ENCODE measurements around the gene BASP1.
"Not testable (repeated sequence)": the region's sequence is repeated elsewhere in the genome, so short reads cannot be mapped to it uniquely, and the experiment has no call there.

The BASP1 gene

DNA sequence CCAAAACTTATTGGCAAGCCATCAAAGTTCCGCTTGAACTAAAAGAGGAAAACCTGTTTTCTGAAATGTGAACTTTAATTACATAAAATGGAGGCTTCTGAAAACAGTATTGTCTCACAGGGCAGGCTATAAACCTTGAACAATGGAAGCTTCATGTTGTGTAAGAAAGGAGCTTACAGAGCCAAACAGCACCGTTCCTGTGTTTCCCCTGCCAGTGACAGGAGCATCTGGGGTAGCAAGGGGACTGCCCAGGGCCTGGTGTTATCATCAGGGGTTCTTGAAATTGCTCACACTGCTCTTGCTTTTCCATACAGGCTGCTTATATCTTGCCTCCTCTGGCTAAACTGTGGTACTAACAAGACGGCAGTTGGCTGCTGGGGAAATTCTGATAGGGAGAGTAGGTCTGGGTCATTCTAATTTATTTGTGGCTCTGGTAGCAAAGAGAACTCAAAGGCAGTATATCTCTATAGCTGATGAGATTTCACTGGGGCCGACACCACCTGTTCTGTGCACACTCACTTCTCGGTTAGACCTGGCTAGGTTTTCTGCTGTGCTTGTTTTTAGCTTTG lies 40.4 kb downstream of the BASP1 start:
- Histone ChIP-seq H3K4me1 (ENCODE audit: low read length) (no peaks in the 10 kb centered on the region), H3K27ac (ENCODE audit: low read length) (no peak overlapping the region), H3K9me3 (replicated peaks; ENCODE audit: insufficient read depth, low read length) (no peaks in the 10 kb centered on the region), H4K20me1 (ENCODE audit: insufficient read depth, low read length) (no peaks in the 10 kb centered on the region), H3K9me2 (replicated peaks; ENCODE audit: insufficient read depth, low read length) (no peaks in the 10 kb centered on the region), H3K4me2 (ENCODE audit: low read depth, low read length) (no peak overlapping the region), H3K9ac (ENCODE audit: low read length) (no peak overlapping the region), H3K79me2 (ENCODE audit: low read length) (peaks cover 76% of the 10 kb centered on the region), H2AFZ (ENCODE audit: low read length) (no peak overlapping the region), H3K27me3 (replicated peaks; ENCODE audit: insufficient read depth, low read length) (no peaks in the 10 kb centered on the region), H3K4me3 (ENCODE audit: low read length) (no peak overlapping the region), H3K36me3 (replicated peaks; ENCODE audit: insufficient read depth, low read length) (no peaks in the 10 kb centered on the region), H3F3A (ENCODE audit: insufficient read depth, low read length) (no peaks in the 10 kb centered on the region)
- no peak for DNase-seq
- TF ChIP-seq CTCF (IDR thresholded peaks at IDR 0.05; ENCODE audit: low read length) = no peak
- no peak for TF ChIP-seq EZH2phosphoT487 (IDR thresholded peaks at IDR 0.05; ENCODE audit: low read length)
- no peak for TF ChIP-seq EZH2 (optimal IDR thresholded peaks at IDR 0.05; ENCODE audit: low read depth, low read length)

- Histone ChIP-seq H3K9ac (ENCODE audit: low read length) (no peak overlapping the region), H3K4me2 (ENCODE audit: low read depth, low read length) (no peak overlapping the region), H3K27me3 (replicated peaks; ENCODE audit: insufficient read depth, low read length) (no peaks in the 10 kb centered on the region), H3K4me1 (ENCODE audit: low read length) (no peaks in the 10 kb centered on the region), H3K9me2 (replicated peaks; ENCODE audit: insufficient read depth, low read length) (no peaks in the 10 kb centered on the region), H2AFZ (ENCODE audit: low read length) (no peak overlapping the region), H3F3A (ENCODE audit: insufficient read depth, low read length) (no peaks in the 10 kb centered on the region), H3K27ac (ENCODE audit: low read length) (no peak overlapping the region), H3K36me3 (replicated peaks; ENCODE audit: insufficient read depth, low read length) (no peaks in the 10 kb centered on the region), H3K4me3 (ENCODE audit: low read length) (no peak overlapping the region), H3K79me2 (ENCODE audit: low read length) (peaks cover 74% of the 10 kb centered on the region), H3K9me3 (replicated peaks; ENCODE audit: insufficient read depth, low read length) (no peaks in the 10 kb centered on the region), H4K20me1 (ENCODE audit: insufficient read depth, low read length) (no peaks in the 10 kb centered on the region)
- DNase-seq = no peak
- TF ChIP-seq CTCF (IDR thresholded peaks at IDR 0.05; ENCODE audit: low read length) (no peak), EZH2 (optimal IDR thresholded peaks at IDR 0.05; ENCODE audit: low read depth, low read length) (no peak), EZH2phosphoT487 (IDR thresholded peaks at IDR 0.05; ENCODE audit: low read length) (no peak)
Observed at GRCh38 chr5:17258431-17258830, 41.0 kb downstream of the BASP1 start.

- H3F3A ChIP-seq (ENCODE audit: insufficient read depth, low read length); H3K9me3 ChIP-seq (replicated peaks; ENCODE audit: insufficient read depth, low read length); H3K4me1 ChIP-seq (ENCODE audit: low read length); H3K36me3 ChIP-seq (replicated peaks; ENCODE audit: insufficient read depth, low read length); H3K9ac ChIP-seq (ENCODE audit: low read length); H3K27me3 ChIP-seq (replicated peaks; ENCODE audit: insufficient read depth, low read length); H3K27ac ChIP-seq (ENCODE audit: low read length); H3K4me3 ChIP-seq (ENCODE audit: low read length); H2AFZ ChIP-seq (ENCODE audit: low read length); H4K20me1 ChIP-seq (ENCODE audit: insufficient read depth, low read length); H3K9me2 ChIP-seq (replicated peaks; ENCODE audit: insufficient read depth, low read length); DNase-seq; H3K4me2 ChIP-seq (ENCODE audit: low read depth, low read length): not testable (repeated sequence)
- H3K79me2 ChIP-seq (ENCODE audit: low read length) = peaks cover 75% of the 10 kb centered on the region
Observed at GRCh38 chr5:17259012-17259411, 41.6 kb downstream of the BASP1 start.

DNA sequence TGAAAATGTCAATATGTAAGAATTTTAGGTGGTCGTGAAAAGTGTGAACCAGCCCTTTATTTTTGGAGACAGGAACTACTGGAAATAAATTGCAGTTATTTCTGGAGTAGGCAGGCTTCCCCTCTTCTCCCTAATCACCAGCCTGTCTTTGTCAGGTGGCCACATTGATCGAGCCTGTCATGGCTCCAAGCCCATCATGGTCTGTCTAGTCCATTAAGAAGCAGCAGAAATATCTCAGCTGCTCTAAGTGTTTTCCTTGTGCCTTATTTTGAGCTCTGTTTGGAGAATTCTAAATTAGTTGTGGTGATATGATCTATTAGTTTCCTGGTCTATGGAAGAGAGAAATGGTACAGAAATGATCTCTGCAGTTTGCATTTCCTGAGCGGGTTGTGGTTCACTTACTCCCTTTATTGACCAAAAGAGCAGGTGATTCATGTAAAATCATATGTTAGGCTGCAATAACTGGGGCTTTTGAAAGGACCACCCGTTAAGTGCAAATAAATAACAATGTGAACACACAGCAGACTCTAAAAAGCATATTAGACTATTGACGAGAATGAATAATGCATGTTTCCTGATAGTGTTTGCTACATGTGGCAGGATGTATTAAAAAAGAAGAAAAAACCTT lies 42.3 kb downstream of the BASP1 start:
- TF ChIP-seq CTCF (IDR thresholded peaks at IDR 0.05; ENCODE audit: low read length) = no peak
- TF ChIP-seq EZH2phosphoT487 (IDR thresholded peaks at IDR 0.05; ENCODE audit: low read length) = no peak
- no peak for TF ChIP-seq EZH2 (optimal IDR thresholded peaks at IDR 0.05; ENCODE audit: low read depth, low read length)
- Histone ChIP-seq H3K27ac (ENCODE audit: low read length) (no peak overlapping the region), H2AFZ (ENCODE audit: low read length) (no peak overlapping the region), H3K4me3 (ENCODE audit: low read length) (no peak overlapping the region), H3K9me2 (replicated peaks; ENCODE audit: insufficient read depth, low read length) (no peaks in the 10 kb centered on the region), H3K9ac (ENCODE audit: low read length) (no peak overlapping the region), H4K20me1 (ENCODE audit: insufficient read depth, low read length) (no peaks in the 10 kb centered on the region), H3K27me3 (replicated peaks; ENCODE audit: insufficient read depth, low read length) (no peaks in the 10 kb centered on the region), H3K4me2 (ENCODE audit: low read depth, low read length) (no peak overlapping the region), H3K4me1 (ENCODE audit: low read length) (no peaks in the 10 kb centered on the region), H3K79me2 (ENCODE audit: low read length) (peaks cover 76% of the 10 kb centered on the region), H3F3A (ENCODE audit: insufficient read depth, low read length) (no peaks in the 10 kb centered on the region), H3K9me3 (replicated peaks; ENCODE audit: insufficient read depth, low read length) (no peaks in the 10 kb centered on the region), H3K36me3 (replicated peaks; ENCODE audit: insufficient read depth, low read length) (no peaks in the 10 kb centered on the region)
- DNase-seq = no peak
